HepG2 (cell line): ENCODE results near the gene RBBP9. TPM values are rescaled to one million over a fixed set of nuclear protein-coding genes. Genes with fewer than 3 reads are reported as not detected.

Experiments used
- ARNTL ChIP-seq: sonication (generic); formaldehyde crosslinking; IDR thresholded peaks from 2 replicates; pipeline ENCODE4 v1.4.0; 2020; ENCODE audit warnings: mild to moderate bottlenecking, missing genetic modification reagents
- ATF1 ChIP-seq: IDR thresholded peaks from 2 replicates; pipeline ENCODE4 v1.6.1; 2016; ENCODE audit warnings: mild to moderate bottlenecking, control low read depth
- HCFC1 ChIP-seq: fragments of 150-350 bp; IDR thresholded peaks from 2 replicates; pipeline ENCODE4 v1.6.1; 2014; ENCODE audit warnings: low read depth, low read length
- NR3C1 ChIP-seq: sonication (generic); formaldehyde crosslinking; IDR thresholded peaks from 2 replicates; pipeline ENCODE4 v1.4.0; 2020; ENCODE audit warnings: missing genetic modification reagents
- ZNF34 ChIP-seq: sonication (generic); formaldehyde crosslinking; IDR thresholded peaks from 2 replicates; pipeline ENCODE4 v1.4.0; 2020; ENCODE audit warnings: mild to moderate bottlenecking, missing genetic modification reagents, borderline replicate concordance
- ZNF552 ChIP-seq: sonication (generic); formaldehyde crosslinking; IDR thresholded peaks from 2 replicates; pipeline ENCODE4 v1.9.0; 2022; ENCODE audit warnings: missing genetic modification reagents, mild to moderate bottlenecking, borderline replicate concordance
- ZNF614 ChIP-seq: IDR thresholded peaks from 2 replicates; pipeline ENCODE4 v1.6.1; 2018; ENCODE audit warnings: missing biosample characterization, missing genetic modification reagents, inconsistent platforms, borderline replicate concordance
- ZNF782 ChIP-seq: sonication (generic); formaldehyde crosslinking; IDR thresholded peaks from 2 replicates; pipeline ENCODE4 v1.4.0; 2020; ENCODE audit warnings: missing genetic modification reagents, mild to moderate bottlenecking, borderline replicate concordance
- polyA plus RNA-seq, 8 experiments: library from polyadenylated mRNA; depleted of rRNA in 3 of 8; stranded (reverse) in 7 of 8; unstranded in 1 of 8; fragments of >200 nt; fragmentation: Illumina TruSeq in 4 of 8; extraction: Trizol in 4 of 8; gene quantifications; 2 replicates each; pipeline versions ENCODE4 v1.2.1 to v1.2.3, GENCODE V29; 2011 to 2016; ENCODE audit warnings: low read depth in 4 of 8, missing spikeins in 1 of 8, mixed read lengths in 1 of 8; ENCODE audit not compliant: insufficient read depth in 1 of 8
- total RNA-seq, 5 experiments: library from RNA; depleted of rRNA; stranded (reverse); fragments of >200 nt; fragmentation: Illumina TruSeq; extraction: Trizol; gene quantifications; 2 replicates each; pipeline ENCODE4 v1.2.3, GENCODE V29; 2016; ENCODE audit warnings: low read depth in 1 of 5
- TF ChIP-seq, protein P1 (sequence below): sonication (generic); formaldehyde crosslinking; IDR thresholded peaks from 2 replicates; pipeline ENCODE4 v1.4.0; 2020; ENCODE audit warnings: missing genetic modification reagents
- TF ChIP-seq, protein P2 (sequence below), 2 experiments: sonication (generic) in 1 of 2; formaldehyde crosslinking in 1 of 2; IDR thresholded peaks; 2 replicates each; pipeline versions ENCODE4 v1.6.1 to v1.9.0; 2014 to 2022; ENCODE audit warnings: antibody characterized with exemption in 1 of 2, borderline replicate concordance in 1 of 2, inconsistent platforms in 1 of 2, low read depth in 1 of 2, missing genetic modification reagents in 1 of 2
- TF ChIP-seq, protein P3 (sequence below): sonication (generic); formaldehyde crosslinking; IDR thresholded peaks from 2 replicates; pipeline ENCODE4; 2020; ENCODE audit warnings: missing genetic modification reagents, mild to moderate bottlenecking, borderline replicate concordance
- TF ChIP-seq, protein P4 (sequence below): sonication (generic); formaldehyde crosslinking; IDR thresholded peaks from 2 replicates; pipeline ENCODE4 v1.5.0; 2020; ENCODE audit warnings: missing genetic modification reagents
- TF ChIP-seq, protein P5 (sequence below): sonication (generic); formaldehyde crosslinking; IDR thresholded peaks from 2 replicates; pipeline ENCODE4 v1.8.0; 2022; ENCODE audit warnings: mild to moderate bottlenecking, missing genetic modification reagents

The RBBP9 gene
- total and polyA plus RNA-seq, 2 of the 13 experiments (the other 11 are each of a cell fraction or from before 2014, with no cell fraction given) = 28.0 to 56.3 TPM

DNA sequence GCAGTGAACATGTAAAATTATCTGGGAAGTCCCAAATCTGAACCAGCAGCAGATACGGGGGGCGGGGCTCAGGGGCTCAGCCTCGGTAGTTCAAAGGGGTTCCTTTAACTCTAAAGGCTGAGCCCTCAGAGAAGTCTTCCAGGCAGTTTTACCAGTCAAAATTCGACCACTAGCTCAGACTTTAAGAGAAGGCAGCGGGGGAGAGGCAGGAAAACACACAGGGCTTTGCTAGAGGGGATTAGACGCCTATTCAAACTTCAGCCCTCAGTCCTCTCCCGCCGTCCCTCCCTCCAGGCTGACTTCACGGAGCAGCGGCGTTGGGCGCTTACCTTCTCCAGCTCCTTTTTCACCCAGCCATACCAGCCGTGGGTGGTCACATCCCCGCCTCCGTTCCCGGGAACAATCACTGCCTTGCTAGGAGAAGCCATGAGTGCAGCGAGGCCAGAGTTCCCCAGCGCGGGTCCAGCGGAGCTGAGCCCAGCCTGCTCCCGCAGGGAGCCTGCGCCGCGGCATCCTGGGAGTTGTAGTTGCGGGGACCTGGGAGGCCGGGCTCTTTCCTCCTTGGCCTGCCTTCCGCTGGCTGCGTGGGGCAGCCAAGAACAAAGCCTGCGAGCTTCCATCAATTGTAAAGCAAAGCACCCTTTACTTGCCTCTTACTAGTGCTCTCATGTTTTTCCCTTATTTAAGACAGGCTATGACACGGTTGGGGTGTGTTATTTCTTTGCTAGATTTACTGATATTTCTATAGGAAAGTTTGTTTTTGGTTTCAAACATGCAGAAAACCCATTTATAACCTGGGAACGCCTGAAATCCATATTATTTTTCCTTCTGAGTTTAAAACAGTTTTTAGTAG is at the start of gene RBBP9 (continued):
- TF ChIP-seq ARNTL (peak; percentile 29; the same call in 1 of the 2 replicates), NR3C1 (CRISPR knock-in tag) (0 out of 2 replicates have a peak, but pooled peaks have one; percentile 60), ZNF552 (CRISPR knock-in tag) (peak; percentile 31; the same call in 1 of the 2 replicates), ZNF34 (no peak), ZNF614 (peak; percentile 96; the same call in 1 of the 2 replicates), ATF1 (CRISPR knock-in tag) (peak; percentile 72), HCFC1 (peak; percentile 97), ZNF782 (CRISPR knock-in tag) (peak; percentile 92; the same call in 1 of the 2 replicates)
- TF ChIP-seq, protein P1, sequence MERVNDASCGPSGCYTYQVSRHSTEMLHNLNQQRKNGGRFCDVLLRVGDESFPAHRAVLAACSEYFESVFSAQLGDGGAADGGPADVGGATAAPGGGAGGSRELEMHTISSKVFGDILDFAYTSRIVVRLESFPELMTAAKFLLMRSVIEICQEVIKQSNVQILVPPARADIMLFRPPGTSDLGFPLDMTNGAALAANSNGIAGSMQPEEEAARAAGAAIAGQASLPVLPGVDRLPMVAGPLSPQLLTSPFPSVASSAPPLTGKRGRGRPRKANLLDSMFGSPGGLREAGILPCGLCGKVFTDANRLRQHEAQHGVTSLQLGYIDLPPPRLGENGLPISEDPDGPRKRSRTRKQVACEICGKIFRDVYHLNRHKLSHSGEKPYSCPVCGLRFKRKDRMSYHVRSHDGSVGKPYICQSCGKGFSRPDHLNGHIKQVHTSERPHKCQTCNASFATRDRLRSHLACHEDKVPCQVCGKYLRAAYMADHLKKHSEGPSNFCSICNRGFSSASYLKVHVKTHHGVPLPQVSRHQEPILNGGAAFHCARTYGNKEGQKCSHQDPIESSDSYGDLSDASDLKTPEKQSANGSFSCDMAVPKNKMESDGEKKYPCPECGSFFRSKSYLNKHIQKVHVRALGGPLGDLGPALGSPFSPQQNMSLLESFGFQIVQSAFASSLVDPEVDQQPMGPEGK (CRISPR knock-in tag) = peak; percentile 71
- TF ChIP-seq, protein P2, sequence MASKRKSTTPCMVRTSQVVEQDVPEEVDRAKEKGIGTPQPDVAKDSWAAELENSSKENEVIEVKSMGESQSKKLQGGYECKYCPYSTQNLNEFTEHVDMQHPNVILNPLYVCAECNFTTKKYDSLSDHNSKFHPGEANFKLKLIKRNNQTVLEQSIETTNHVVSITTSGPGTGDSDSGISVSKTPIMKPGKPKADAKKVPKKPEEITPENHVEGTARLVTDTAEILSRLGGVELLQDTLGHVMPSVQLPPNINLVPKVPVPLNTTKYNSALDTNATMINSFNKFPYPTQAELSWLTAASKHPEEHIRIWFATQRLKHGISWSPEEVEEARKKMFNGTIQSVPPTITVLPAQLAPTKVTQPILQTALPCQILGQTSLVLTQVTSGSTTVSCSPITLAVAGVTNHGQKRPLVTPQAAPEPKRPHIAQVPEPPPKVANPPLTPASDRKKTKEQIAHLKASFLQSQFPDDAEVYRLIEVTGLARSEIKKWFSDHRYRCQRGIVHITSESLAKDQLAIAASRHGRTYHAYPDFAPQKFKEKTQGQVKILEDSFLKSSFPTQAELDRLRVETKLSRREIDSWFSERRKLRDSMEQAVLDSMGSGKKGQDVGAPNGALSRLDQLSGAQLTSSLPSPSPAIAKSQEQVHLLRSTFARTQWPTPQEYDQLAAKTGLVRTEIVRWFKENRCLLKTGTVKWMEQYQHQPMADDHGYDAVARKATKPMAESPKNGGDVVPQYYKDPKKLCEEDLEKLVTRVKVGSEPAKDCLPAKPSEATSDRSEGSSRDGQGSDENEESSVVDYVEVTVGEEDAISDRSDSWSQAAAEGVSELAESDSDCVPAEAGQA (IDR thresholded peaks at IDR 0.05; ENCODE audit: low read depth) = peak; percentile 85
- TF ChIP-seq, protein P2 (CRISPR knock-in tag; IDR thresholded peaks at IDR 0.05; ENCODE audit: borderline replicate concordance) = no peak
- TF ChIP-seq, protein P3, sequence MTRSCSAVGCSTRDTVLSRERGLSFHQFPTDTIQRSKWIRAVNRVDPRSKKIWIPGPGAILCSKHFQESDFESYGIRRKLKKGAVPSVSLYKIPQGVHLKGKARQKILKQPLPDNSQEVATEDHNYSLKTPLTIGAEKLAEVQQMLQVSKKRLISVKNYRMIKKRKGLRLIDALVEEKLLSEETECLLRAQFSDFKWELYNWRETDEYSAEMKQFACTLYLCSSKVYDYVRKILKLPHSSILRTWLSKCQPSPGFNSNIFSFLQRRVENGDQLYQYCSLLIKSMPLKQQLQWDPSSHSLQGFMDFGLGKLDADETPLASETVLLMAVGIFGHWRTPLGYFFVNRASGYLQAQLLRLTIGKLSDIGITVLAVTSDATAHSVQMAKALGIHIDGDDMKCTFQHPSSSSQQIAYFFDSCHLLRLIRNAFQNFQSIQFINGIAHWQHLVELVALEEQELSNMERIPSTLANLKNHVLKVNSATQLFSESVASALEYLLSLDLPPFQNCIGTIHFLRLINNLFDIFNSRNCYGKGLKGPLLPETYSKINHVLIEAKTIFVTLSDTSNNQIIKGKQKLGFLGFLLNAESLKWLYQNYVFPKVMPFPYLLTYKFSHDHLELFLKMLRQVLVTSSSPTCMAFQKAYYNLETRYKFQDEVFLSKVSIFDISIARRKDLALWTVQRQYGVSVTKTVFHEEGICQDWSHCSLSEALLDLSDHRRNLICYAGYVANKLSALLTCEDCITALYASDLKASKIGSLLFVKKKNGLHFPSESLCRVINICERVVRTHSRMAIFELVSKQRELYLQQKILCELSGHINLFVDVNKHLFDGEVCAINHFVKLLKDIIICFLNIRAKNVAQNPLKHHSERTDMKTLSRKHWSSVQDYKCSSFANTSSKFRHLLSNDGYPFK = peak; percentile 100
- TF ChIP-seq, protein P4, sequence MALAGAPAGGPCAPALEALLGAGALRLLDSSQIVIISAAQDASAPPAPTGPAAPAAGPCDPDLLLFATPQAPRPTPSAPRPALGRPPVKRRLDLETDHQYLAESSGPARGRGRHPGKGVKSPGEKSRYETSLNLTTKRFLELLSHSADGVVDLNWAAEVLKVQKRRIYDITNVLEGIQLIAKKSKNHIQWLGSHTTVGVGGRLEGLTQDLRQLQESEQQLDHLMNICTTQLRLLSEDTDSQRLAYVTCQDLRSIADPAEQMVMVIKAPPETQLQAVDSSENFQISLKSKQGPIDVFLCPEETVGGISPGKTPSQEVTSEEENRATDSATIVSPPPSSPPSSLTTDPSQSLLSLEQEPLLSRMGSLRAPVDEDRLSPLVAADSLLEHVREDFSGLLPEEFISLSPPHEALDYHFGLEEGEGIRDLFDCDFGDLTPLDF = peak; percentile 87
- TF ChIP-seq, protein P5, sequence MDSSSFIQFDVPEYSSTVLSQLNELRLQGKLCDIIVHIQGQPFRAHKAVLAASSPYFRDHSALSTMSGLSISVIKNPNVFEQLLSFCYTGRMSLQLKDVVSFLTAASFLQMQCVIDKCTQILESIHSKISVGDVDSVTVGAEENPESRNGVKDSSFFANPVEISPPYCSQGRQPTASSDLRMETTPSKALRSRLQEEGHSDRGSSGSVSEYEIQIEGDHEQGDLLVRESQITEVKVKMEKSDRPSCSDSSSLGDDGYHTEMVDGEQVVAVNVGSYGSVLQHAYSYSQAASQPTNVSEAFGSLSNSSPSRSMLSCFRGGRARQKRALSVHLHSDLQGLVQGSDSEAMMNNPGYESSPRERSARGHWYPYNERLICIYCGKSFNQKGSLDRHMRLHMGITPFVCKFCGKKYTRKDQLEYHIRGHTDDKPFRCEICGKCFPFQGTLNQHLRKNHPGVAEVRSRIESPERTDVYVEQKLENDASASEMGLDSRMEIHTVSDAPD = peak; percentile 84
